GM08714 (cell line): ENCODE results near the gene XXYLT1.
"Not testable (repeated sequence)": the region's sequence is repeated elsewhere in the genome, so short reads cannot be mapped to it uniquely, and the experiment has no call there.

Experiments used
- H3K4me3 ChIP-seq: fragments of 200-500 bp; sonication (Bioruptor generic); 2 replicates; pipeline ENCODE4 v1.5.1; 2014; ENCODE audit warnings: mild to moderate bottlenecking, low read length, inconsistent platforms
- ZNF274 ChIP-seq: IDR thresholded peaks from 2 replicates; pipeline ENCODE4 v1.6.1; 2012; ENCODE audit warnings: mild to moderate bottlenecking, low read depth, low read length

XXYLT1 gene

GRCh38 chr3:195040773-195041520 is 230.0 kb downstream of the XXYLT1 start:
- H3K4me3 ChIP-seq: no peak overlapping the region

GRCh38 chr3:195040094-195040493 is 230.9 kb downstream of the XXYLT1 start:
- no peak for TF ChIP-seq ZNF274
- H3K4me3 ChIP-seq: no peak overlapping the region

More at GRCh38 chr3:195040773-195041520, 230.0 kb downstream of the XXYLT1 start:
- no peak for TF ChIP-seq ZNF274

- TF ChIP-seq ZNF274: no peak
Measured at GRCh38 chr3:195039180-195039843, 231.6 kb downstream of the XXYLT1 start.

GRCh38 chr3:195038161-195038560 is 232.8 kb downstream of the XXYLT1 start:
- no peak for TF ChIP-seq ZNF274
- H3K4me3 ChIP-seq: no peak overlapping the region

More at GRCh38 chr3:195039180-195039843, 231.6 kb downstream of the XXYLT1 start:
- no peak overlapping the region for H3K4me3 ChIP-seq

- not testable (repeated sequence) for H3K4me3 ChIP-seq
Measured at GRCh38 chr3:195037586-195037985, 233.4 kb downstream of the XXYLT1 start.

- TF ChIP-seq ZNF274: no peak
- H3K4me3 ChIP-seq: no peak overlapping the region
Measured at GRCh38 chr3:195036974-195037373, 234.0 kb downstream of the XXYLT1 start.

- TF ChIP-seq ZNF274: no peak
- H3K4me3 ChIP-seq: no peak overlapping the region
Measured at GRCh38 chr3:195036574-195036973, 234.4 kb downstream of the XXYLT1 start.

- no peak for TF ChIP-seq ZNF274
- no peak overlapping the region for H3K4me3 ChIP-seq
Measured at GRCh38 chr3:195036203-195036505, 234.8 kb downstream of the XXYLT1 start.

GRCh38 chr3:195035345-195036202 is 235.4 kb downstream of the XXYLT1 start:
- TF ChIP-seq ZNF274: no peak
- H3K4me3 ChIP-seq: no peak overlapping the region

- no peak overlapping the region for H3K4me3 ChIP-seq
- TF ChIP-seq ZNF274: no peak
Measured at GRCh38 chr3:195034541-195034940, 236.4 kb downstream of the XXYLT1 start.

GRCh38 chr3:195034101-195034500 is 236.9 kb downstream of the XXYLT1 start:
- H3K4me3 ChIP-seq: no peak overlapping the region

GRCh38 chr3:195033531-195034091 is 237.3 kb downstream of the XXYLT1 start:
- no peak overlapping the region for H3K4me3 ChIP-seq
- no peak for TF ChIP-seq ZNF274

More at GRCh38 chr3:195034101-195034500, 236.9 kb downstream of the XXYLT1 start:
- no peak for TF ChIP-seq ZNF274

GRCh38 chr3:195032955-195033354 is 238.0 kb downstream of the XXYLT1 start:
- no peak for TF ChIP-seq ZNF274
- no peak overlapping the region for H3K4me3 ChIP-seq

- no peak overlapping the region for H3K4me3 ChIP-seq
- no peak for TF ChIP-seq ZNF274
Measured at GRCh38 chr3:195032106-195032759, 238.7 kb downstream of the XXYLT1 start.
